NCI-H128 (cell line): Measurements from ENCODE around the gene ATP6V1E1.

Experiments
- DNase-seq: peaks from one replicate; lab custom pipeline; 2025; ENCODE audit not compliant: unreplicated experiment; lab: John Stamatoyannopoulos, UW

Gene ATP6V1E1

GRCh38 chr22:17548756-17549035 lies 79.9 kb downstream of the ATP6V1E1 start:
- DNase-seq, result no peak

- DNase-seq, result no peak
These were observed 80.4 kb downstream of the ATP6V1E1 start for GRCh38 chr22:17548010-17548755.

- DNase-seq, result no peak
These were observed 86.1 kb downstream of the ATP6V1E1 start for GRCh38 chr22:17542452-17542851.
